Mammary epithelial cell (primary cell): ENCODE results near the gene LRRC52.

ENCODE experiments used
- CTCF ChIP-seq, 2 donors: IDR thresholded peaks in 1 of 2; conservative IDR thresholded peaks in 1 of 2; 2 replicates each; pipeline ENCODE4 v1.5.1; 2011 to 2012; ENCODE audit warnings: inconsistent platforms in 2 of 2, low read length in 2 of 2, mild to moderate bottlenecking in 2 of 2, control low read depth in 1 of 2, low read depth in 1 of 2; ENCODE audit not compliant: insufficient read depth in 1 of 2; ENCODE audit errors: extremely low read depth in 1 of 2
- EZH2 ChIP-seq: IDR thresholded peaks from 2 replicates; pipeline ENCODE4 v1.6.1; 2012; ENCODE audit warnings: low read length, inconsistent platforms, borderline replicate concordance

- TF ChIP-seq CTCF (conservative IDR thresholded peaks at IDR 0.05 in 1 of 2, IDR thresholded peaks at IDR 0.05 in 1 of 2; ENCODE audit: extremely low read depth in 1 of 2, insufficient read depth in 1 of 2, low read depth in 1 of 2, low read length in 2 of 2): no peak
- TF ChIP-seq EZH2: no peak
These were observed 35.5 kb upstream of the LRRC52 start for GRCh38 chr1:165508291-165508690.
